GM21786 (cell line): ENCODE measurements around the gene NRIP3.

ENCODE experiments used
- ATAC-seq: cut with Tn5 transposase; IDR thresholded peaks from one replicate; pipeline ENCODE4 v1.9.1; 2021; ENCODE audit not compliant: unreplicated experiment

Gene NRIP3

DNA sequence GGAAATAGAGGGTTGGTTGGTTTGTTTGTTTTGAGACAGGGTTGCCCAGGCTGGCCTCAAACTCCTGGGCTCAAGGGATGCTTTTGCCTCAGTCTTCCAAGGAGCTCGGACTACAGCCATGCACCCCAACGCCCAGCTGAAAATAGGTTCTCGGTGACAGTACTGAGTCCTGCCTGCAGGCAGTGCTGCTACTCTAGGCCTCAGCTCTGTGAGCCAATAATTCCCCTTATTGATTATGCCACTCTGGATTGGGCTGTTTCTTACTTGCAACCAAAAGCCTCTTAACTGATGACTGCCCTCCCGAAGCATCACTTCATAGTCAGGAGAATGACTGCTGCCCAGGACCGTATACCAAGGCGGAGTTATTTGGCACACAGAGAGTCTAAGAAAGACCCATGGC is 69.9 kb downstream of the NRIP3 start:
- ATAC-seq: no peak

DNA sequence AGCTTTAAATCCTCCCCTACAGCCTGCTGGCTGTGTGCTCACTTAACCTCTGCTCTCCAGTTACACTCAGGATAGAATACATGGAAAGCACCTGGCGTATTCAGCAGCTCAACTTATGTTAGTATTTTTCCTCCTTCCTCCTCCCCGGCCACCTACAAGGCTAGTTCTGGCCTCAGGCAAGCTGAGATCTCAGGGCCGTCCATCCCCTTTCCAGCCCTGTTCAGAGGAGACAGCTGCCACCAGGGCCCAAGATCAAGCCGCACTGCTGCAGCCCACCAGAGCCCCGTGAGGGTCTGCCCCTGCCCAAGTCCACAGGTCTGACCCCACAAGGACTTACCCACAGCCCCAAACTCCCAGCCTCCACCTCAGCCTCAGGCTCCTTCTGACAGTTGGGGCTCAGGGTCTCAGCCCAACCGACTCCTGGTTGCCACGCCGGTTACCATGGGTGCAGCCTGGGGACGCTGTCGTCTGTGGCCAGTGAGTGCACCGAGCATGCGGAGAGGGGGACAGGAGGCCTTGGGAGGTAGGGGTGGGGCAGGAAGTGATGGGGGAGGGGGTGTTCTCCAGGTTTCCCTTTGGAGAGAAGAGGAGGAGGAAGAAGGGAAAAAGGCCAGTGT is 71.1 kb downstream of the NRIP3 start, which contains the start of gene C11orf16:
Gene C11orf16 (minus strand): TSS at position 384 of the 617 bp plus-strand sequence. CDS start 639 bp downstream, outside the sequence.
- no peak for ATAC-seq
